Sigmoid colon (tissue), 4 donors: Measurements from ENCODE around the gene LANCL1.

Experiments
- CTCF ChIP-seq, 4 experiments: fragments of 450-650 bp in 3 of 4; fragments of 200-600 bp in 1 of 4; IDR thresholded peaks; one replicate each; pipeline ENCODE4 v1.5.1; 2016 to 2019; ENCODE audit warnings: antibody characterized with exemption in 4 of 4, mild to moderate bottlenecking in 3 of 4, moderate library complexity in 2 of 4
- EP300 ChIP-seq, 4 donors: sonication (generic); formaldehyde crosslinking; IDR thresholded peaks; one replicate each; pipeline ENCODE4 v1.6.1; 2017; ENCODE audit warnings: antibody characterized with exemption in 4 of 4
- POLR2A ChIP-seq, 2 donors: fragments of 450-650 bp; IDR thresholded peaks; one replicate each; pipeline ENCODE4 v1.6.1; 2016; ENCODE audit warnings: antibody characterized with exemption in 2 of 2, mild to moderate bottlenecking in 2 of 2, moderate library complexity in 2 of 2
- POLR2AphosphoS5 ChIP-seq, 4 donors: sonication (generic); formaldehyde crosslinking; IDR thresholded peaks; one replicate each; pipeline ENCODE4 v1.6.1; 2017; ENCODE audit warnings: antibody characterized with exemption in 4 of 4

GRCh38 chr2:210387074-210387473 lies 89.5 kb downstream of the LANCL1 start:
- TF ChIP-seq CTCF (IDR thresholded peaks at IDR 0.05) (no peak), POLR2A (IDR thresholded peaks at IDR 0.05) (no peak), POLR2AphosphoS5 (IDR thresholded peaks at IDR 0.05) (no peak), EP300 (IDR thresholded peaks at IDR 0.05) (no peak)
